ENCODE measurements around the gene POLR2E.
"Not testable (repeated sequence)": the region's sequence is repeated elsewhere in the genome, so short reads cannot be mapped to it uniquely, and the experiment has no call there.

The POLR2E gene

GRCh38 chr19:1119475-1120217 is 24.5 kb upstream of the POLR2E start:
- FAIRE-seq = no peak
- no peak for TF ChIP-seq CTCF (IDR thresholded peaks at IDR 0.05; ENCODE audit: insufficient read depth, missing control alignments)
- no peak for DNase-seq (ENCODE audit: insufficient read length, low spot score)

- FAIRE-seq (no peak), DNase-seq (ENCODE audit: insufficient read length, low spot score) (no peak)
- TF ChIP-seq CTCF (IDR thresholded peaks at IDR 0.05; ENCODE audit: insufficient read depth, missing control alignments) = no peak
These were observed 23.8 kb upstream of the POLR2E start for GRCh38 chr19:1118999-1119398.

GRCh38 chr19:1117654-1118053 is 22.5 kb upstream of the POLR2E start:
- FAIRE-seq = no peak
- no peak for DNase-seq (ENCODE audit: insufficient read length, low spot score)

GRCh38 chr19:1116726-1117581 is 21.8 kb upstream of the POLR2E start:
- DNase-seq (ENCODE audit: insufficient read length, low spot score) = no peak
- TF ChIP-seq CTCF (IDR thresholded peaks at IDR 0.05; ENCODE audit: insufficient read depth, missing control alignments) = no peak
- FAIRE-seq = no peak

More at GRCh38 chr19:1117654-1118053, 22.5 kb upstream of the POLR2E start:
- no peak for TF ChIP-seq CTCF (IDR thresholded peaks at IDR 0.05; ENCODE audit: insufficient read depth, missing control alignments)

- FAIRE-seq (no peak), DNase-seq (ENCODE audit: insufficient read length, low spot score) (no peak)
- TF ChIP-seq CTCF (IDR thresholded peaks at IDR 0.05; ENCODE audit: insufficient read depth, missing control alignments) = no peak
These were observed 20.7 kb upstream of the POLR2E start for GRCh38 chr19:1115646-1116420.

GRCh38 chr19:1114728-1115127 is 19.6 kb upstream of the POLR2E start:
- not testable (repeated sequence) for FAIRE-seq; DNase-seq (ENCODE audit: insufficient read length, low spot score)

GRCh38 chr19:1113986-1114483 is 18.9 kb upstream of the POLR2E start:
- DNase-seq (ENCODE audit: insufficient read length, low spot score) = no peak
- no peak for TF ChIP-seq CTCF (IDR thresholded peaks at IDR 0.05; ENCODE audit: insufficient read depth, missing control alignments)
- no peak for FAIRE-seq
